HG03565 (cell line): ENCODE measurements around the gene ANKS1A.
"Not testable (repeated sequence)": the region's sequence is repeated elsewhere in the genome, so short reads cannot be mapped to it uniquely, and the experiment has no call there.

ENCODE experiments used
- ATAC-seq: cut with Tn5 transposase; IDR thresholded peaks from one replicate; pipeline ENCODE4 v1.9.1; 2021; ENCODE audit warnings: mild to moderate bottlenecking, moderate library complexity; ENCODE audit not compliant: unreplicated experiment

Gene ANKS1A

DNA sequence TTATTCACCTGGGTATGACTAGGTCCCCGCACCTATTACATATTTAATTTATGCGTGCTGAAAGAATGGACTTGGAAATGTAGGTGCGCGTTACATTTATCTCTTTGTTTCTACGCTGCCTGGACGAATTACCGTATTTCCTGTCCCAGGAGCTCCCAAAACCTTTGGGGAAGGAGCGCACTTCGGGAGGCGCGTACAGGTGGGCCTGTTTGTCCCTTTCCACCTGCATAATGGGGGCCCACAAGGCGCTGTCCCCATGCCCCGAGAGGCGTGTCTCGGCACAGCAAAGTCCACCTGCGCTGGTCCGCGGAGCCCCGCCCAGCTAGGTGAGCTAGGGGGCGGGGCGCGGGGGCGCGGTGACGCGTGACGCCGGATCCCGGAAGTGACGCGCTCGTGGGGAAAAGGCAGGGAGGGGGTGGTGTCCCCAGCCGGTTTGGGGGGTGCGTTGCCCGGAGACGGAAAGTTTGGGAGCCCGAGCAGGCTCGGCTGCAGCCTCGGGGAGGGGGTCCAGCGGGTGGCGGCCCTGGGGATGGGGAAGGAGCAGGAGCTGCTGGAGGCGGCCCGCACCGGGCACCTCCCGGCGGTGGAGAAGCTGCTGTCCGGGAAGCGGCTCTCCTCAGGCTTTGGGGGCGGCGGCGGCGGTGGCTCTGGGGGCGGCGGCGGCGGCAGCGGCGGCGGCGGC is at the start of gene ANKS1A:
ANKS1A (plus strand) TSS at position 382 of the 682 bp plus-strand sequence; CDS start at position 530, 148 bp downstream.
- ATAC-seq, result no peak

- ATAC-seq, result no peak
Measured at GRCh38 chr6:34839666-34840352, 49.2 kb upstream of the ANKS1A start.

DNA sequence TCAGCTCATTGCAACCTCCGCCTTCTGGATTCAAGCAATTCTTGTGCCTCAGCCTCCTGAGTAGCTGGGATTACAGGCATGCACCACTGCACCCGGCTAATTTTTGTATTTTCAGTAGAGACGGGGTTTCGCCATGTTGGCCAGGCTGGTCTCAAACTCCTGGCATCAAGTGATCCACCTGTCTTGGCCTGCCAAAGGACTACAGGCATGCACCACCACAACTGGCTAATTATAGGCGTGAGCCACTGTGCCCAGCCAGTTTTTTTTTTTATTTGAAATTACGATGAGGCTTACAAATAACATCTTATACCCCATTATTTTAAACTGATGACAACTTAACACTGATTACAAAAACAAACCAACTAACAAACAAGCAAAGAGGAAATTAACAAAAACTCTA is 40.0 kb upstream of the ANKS1A start:
- ATAC-seq, result not testable (repeated sequence)

DNA sequence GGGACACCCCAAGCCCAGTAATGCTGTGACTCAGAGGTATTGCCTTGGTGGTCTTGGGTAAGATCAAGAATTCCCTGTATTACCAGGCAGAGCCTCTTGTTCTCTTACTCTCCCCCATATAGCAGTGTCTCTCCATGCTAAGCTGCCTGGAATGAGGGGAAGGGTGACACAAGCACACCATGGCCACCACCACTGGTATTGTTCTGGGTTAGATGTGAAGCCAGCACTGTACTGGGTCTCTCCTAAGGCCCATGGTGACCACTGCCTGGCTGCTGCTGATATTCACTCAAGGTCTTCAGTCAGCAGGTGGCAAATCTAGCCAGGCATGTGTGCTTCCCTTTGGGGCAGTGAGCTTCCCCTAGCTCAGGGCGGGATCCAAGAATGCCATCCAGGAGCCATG is 37.7 kb upstream of the ANKS1A start:
- ATAC-seq, result no peak

DNA sequence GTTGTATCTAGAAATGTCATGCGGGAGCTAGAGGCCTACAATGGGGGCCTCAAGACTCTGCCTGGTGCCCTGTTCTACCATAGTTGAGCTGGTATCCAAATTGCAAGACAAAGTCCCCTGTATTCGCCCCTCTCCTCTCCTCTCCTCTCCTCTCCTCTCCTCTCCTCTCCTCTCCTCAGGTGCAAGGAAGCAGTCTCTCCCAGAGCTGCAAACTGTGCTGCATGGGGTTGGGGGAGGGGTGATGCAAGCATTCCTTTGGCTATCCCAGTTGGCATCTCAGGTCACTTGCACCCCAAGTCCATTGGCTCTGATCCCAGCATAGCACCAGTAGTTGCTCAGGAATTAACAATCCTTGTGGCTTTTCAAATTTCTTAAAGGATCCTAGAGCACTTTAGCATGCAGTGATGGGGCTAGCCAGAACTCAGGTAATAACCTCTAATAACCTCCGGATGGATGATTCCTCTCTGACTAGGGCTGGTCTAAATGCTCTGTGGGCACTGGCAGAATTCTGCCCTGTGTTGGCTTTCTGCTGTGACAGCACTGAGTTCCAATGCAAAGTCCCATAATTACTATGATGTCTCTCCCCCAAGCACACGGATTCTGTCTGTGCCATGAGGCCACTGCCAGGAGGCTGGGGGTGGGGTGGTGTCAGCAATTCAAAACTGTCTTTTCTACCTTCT is 36.5 kb upstream of the ANKS1A start:
- no peak for ATAC-seq

DNA sequence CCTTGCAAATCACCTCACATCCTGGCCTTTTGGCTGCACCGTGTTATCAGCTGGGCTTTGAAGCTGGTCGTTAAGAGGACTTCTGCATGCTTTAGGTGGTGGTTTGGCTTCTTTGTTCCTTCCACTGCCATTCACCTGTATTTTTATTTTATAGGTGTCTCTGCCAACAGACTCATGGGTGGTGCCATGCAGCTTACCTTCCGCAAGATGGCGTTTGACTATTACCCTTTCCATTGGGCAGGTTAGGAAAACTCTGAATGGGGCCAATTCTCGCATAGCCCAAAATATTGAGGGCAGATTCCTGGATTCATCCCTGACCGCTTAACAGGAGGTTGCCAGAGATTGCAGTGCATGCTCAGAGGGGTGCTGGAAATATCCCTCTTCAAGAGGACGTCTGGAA is 33.6 kb upstream of the ANKS1A start:
- ATAC-seq, result no peak

GRCh38 chr6:34858681-34859080 is 30.4 kb upstream of the ANKS1A start:
- no peak for ATAC-seq

DNA sequence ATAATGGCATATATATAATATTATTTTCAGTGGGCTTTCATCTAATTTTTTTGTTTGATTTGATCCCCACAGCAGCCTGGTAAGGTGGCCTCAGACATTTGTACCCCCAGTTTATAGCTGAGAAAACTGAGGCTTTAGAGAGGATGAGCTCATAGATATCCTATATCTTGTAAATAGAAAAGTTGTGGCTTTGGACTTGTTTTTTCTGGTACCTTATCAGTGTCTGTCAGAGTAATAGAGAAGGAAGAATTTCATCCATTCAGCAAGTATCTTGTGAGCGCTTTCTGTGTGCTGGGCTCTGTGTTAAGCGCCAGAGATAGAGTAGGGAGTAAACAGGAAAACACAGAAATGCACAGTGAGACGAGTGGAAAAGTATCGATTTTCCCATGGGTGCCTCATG is 29.1 kb upstream of the ANKS1A start:
- no peak for ATAC-seq

GRCh38 chr6:34860776-34861175 is 28.3 kb upstream of the ANKS1A start:
- ATAC-seq, result no peak

GRCh38 chr6:34864007-34864406 is 25.0 kb upstream of the ANKS1A start:
- no peak for ATAC-seq

GRCh38 chr6:34865107-34865506 is 23.9 kb upstream of the ANKS1A start:
- ATAC-seq, result no peak

- ATAC-seq, result no peak
Measured at GRCh38 chr6:34866509-34866908, 22.5 kb upstream of the ANKS1A start.

DNA sequence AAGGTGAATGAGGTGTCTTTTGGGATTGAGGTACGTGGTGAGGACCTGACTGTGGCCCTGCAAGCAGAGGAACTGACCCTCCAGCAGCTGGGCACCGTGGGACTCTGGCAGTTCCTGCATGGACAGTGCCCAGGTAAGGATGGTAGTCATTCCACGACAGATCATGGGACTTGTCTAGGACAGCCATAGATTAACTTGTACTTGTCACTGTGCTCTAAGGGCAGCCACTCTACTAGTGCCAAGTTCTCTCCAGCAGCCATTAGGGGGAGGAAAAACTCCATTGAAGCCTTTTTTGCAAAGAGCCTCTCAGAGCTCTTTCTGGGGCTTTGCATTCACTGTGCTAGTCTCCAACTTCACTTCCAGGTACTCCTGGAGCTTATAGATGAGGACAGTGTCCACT is 21.6 kb upstream of the ANKS1A start:
- no peak for ATAC-seq

GRCh38 chr6:34871853-34872252 is 17.2 kb upstream of the ANKS1A start:
- ATAC-seq, result no peak

GRCh38 chr6:34872332-34872731 is 16.7 kb upstream of the ANKS1A start:
- ATAC-seq, result no peak

DNA sequence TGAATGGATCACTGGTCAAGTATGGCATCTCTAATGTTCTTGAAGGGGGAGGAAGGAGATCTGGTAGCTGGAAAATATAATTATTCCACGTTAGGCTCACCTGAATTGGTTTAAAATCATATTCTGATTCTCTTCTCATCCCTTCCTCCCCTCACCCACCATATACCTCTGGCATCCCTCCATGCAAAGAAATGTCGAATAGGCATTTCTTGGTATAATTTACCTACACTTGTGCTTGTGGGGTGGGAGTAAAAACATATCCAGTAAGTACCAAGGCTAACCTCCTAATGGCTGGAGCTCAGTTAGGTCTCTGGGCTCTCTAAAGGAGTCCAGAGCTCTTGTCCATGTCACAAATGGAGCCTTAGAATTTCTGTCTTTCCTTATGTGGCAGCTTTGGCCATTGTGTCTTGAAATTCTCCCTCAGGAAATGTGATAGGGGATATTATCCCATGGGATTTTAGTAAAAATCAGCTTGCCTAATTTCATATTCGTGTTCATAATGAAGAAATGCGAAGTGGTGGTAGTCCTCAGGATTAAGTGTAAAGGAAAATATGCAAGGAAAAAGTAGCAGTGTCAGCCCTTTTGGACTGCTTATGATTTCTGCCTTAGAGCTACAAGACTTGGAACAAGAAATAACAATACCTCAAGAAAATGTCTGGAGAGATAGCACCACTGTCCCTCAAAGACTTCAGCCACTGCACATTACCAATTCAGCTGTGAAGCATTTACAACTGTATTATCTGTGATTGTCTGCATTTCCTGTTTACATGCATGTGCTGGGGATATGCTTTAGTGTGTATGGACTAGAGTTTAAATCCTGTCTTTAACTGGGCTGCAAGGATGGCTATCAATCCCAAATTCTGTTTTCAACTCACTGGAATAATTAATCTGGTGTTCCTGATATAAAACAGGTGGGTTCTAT is 13.5 kb upstream of the ANKS1A start:
- no peak for ATAC-seq

GRCh38 chr6:34876472-34876871 is 12.6 kb upstream of the ANKS1A start:
- ATAC-seq, result no peak

DNA sequence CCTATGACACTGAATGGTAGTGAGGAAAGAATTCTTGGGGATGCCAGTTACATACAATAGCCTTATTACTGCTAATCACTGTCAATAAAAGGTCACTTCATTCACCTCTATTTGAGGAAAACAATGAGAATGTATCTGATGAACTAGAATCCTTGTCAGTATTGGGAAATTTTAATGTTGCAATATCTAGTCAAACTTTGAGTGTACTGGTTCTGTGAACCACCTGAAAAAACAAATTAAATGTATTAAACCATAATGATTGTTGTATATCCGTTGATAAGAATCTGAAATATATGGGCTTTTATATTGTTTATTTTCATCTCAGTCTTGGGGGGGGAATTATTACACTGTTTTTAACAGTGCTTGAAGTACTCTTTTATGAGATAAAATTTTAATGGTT is 11.8 kb upstream of the ANKS1A start:
- ATAC-seq, result no peak

GRCh38 chr6:34877869-34878485 is 11.1 kb upstream of the ANKS1A start:
- ATAC-seq, result no peak

DNA sequence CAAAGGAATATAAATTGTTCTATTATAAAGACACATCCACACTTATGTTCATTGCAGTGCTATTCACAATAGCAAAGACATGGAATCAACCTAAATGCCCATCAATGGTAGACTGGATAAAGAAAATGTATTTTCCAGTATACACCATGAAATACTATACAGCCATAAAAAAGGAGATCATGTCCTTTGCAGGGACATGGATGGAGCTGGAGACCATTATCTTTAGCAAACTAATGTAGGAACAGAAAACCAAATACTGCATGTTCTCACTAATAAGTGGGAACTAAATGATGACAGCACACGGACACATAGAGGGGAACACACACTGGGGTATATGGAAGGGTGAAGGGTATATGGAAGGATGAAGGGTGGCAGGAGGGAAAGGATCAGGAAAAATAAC is 5.0 kb upstream of the ANKS1A start:
- not testable (repeated sequence) for ATAC-seq

DNA sequence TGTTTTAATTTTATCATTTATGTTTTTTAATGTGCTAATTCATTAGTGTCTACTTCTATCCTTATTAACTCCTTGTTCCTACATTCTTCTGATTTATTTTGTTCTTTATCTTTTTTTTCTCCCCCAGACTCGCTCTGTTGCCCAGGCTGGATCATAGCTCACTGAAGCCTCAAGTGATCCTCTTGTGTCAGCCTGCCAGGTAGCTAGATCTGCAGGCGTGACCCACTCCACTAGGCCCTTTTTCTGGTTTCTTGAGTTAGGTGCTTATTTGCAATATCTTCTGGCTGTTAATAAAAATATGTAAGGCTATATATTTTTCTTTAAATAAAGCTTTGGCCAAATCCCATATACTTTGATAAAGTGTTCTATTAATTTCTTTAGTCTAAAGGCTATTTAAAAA is 4.1 kb upstream of the ANKS1A start:
- no peak for ATAC-seq
